Stimulated activated CD4-positive, alpha-beta T cell treated with anti-CD3 and anti-CD28 coated beads, Interleukin-1b, Interleukin-23, amount 100 ng/mL, for 4 hours (primary cell): ENCODE data around the gene IRF2.
"Not testable (repeated sequence)": the region's sequence is repeated elsewhere in the genome, so short reads cannot be mapped to it uniquely, and the experiment has no call there.

Source experiments
- DNase-seq, 2 donors: peaks; one replicate each; pipeline ENCODE4 v3.0.0-alpha.2; 2020; ENCODE audit warnings: low read depth in 2 of 2

The IRF2 gene

GRCh38 chr4:184389978-184390900, 84.1 kb downstream of the IRF2 start:
- no peak for DNase-seq

- DNase-seq = no peak
Observed at GRCh38 chr4:184388106-184388505, 86.2 kb downstream of the IRF2 start.

GRCh38 chr4:184387351-184387750, 87.0 kb downstream of the IRF2 start:
- DNase-seq = no peak

- no peak for DNase-seq
Observed at GRCh38 chr4:184386271-184386781, 88.0 kb downstream of the IRF2 start.

- no peak for DNase-seq
Observed at GRCh38 chr4:184385705-184386141, 88.6 kb downstream of the IRF2 start.

- DNase-seq = no peak
Observed at GRCh38 chr4:184384810-184385557, 89.4 kb downstream of the IRF2 start.

- no peak for DNase-seq
Observed at GRCh38 chr4:184384056-184384809, 90.1 kb downstream of the IRF2 start.

- no peak for DNase-seq
Observed at GRCh38 chr4:184383497-184384055, 90.8 kb downstream of the IRF2 start.

GRCh38 chr4:184382189-184382846, 92.0 kb downstream of the IRF2 start:
- DNase-seq = no peak

- DNase-seq = no peak
Observed at GRCh38 chr4:184380707-184381106, 93.6 kb downstream of the IRF2 start.

- not testable (repeated sequence) for DNase-seq
Observed at GRCh38 chr4:184380214-184380613, 94.1 kb downstream of the IRF2 start.

GRCh38 chr4:184376923-184377322, 97.4 kb downstream of the IRF2 start:
- no peak for DNase-seq

- no peak for DNase-seq
Observed at GRCh38 chr4:184376126-184376838, 98.1 kb downstream of the IRF2 start.

- not testable (repeated sequence) for DNase-seq
Observed at GRCh38 chr4:184375623-184376022, 98.7 kb downstream of the IRF2 start.

- no peak for DNase-seq
Observed at GRCh38 chr4:184375027-184375426, 99.3 kb downstream of the IRF2 start.

GRCh38 chr4:184373886-184374405, 100.4 kb downstream of the IRF2 start:
- no peak for DNase-seq

GRCh38 chr4:184371390-184371787, 103.0 kb downstream of the IRF2 start:
- DNase-seq = no peak

- no peak for DNase-seq
Observed at GRCh38 chr4:184370711-184371389, 103.5 kb downstream of the IRF2 start.

- no peak for DNase-seq
Observed at GRCh38 chr4:184369871-184370270, 104.5 kb downstream of the IRF2 start.
